Esophagus squamous epithelium (tissue), 4 donors: ENCODE data around the gene DHX32.
"Not testable (repeated sequence)": the region's sequence is repeated elsewhere in the genome, so short reads cannot be mapped to it uniquely, and the experiment has no call there.

ENCODE experiments used
- CTCF ChIP-seq, 6 experiments: fragments of 450-650 bp in 4 of 6; fragments of 200-600 bp in 2 of 6; sonication (generic) in 2 of 6; IDR thresholded peaks; one replicate each; pipeline ENCODE4 v1.5.1; 2016 to 2019; ENCODE audit warnings: antibody characterized with exemption in 6 of 6, mild to moderate bottlenecking in 4 of 6, moderate library complexity in 4 of 6
- POLR2A ChIP-seq, 4 donors: fragments of 450-650 bp; IDR thresholded peaks; one replicate each; pipeline ENCODE4 v1.6.1; 2017; ENCODE audit warnings: antibody characterized with exemption in 4 of 4, mild to moderate bottlenecking in 4 of 4, moderate library complexity in 3 of 4

GRCh38 chr10:125927265-125927664 is 46.2 kb upstream of the DHX32 start:
- not testable (repeated sequence) for TF ChIP-seq POLR2A, CTCF (IDR thresholded peaks at IDR 0.05)
